Adipocyte (in vitro differentiated cells): ENCODE data around the gene ZSCAN32.

Experiments used
- DNase-seq: peaks from one replicate; pipeline ENCODE4 v3.0.0-alpha.2; 2015; ENCODE audit warnings: low read depth
- H3K27me3 ChIP-seq: replicated peaks from 2 replicates; pipeline ENCODE4 v1.7.0; 2013; ENCODE audit warnings: mild to moderate bottlenecking, low read length, moderate library complexity; ENCODE audit not compliant: control insufficient read depth, insufficient read depth
- H3K36me3 ChIP-seq: 2 replicates; pipeline ENCODE4 v1.7.0; 2013; ENCODE audit warnings: low read length, mild to moderate bottlenecking, moderate library complexity; ENCODE audit not compliant: control insufficient read depth, insufficient read depth, severe bottlenecking
- H3K4me1 ChIP-seq: 2 replicates; pipeline ENCODE4 v1.7.0; 2013; ENCODE audit warnings: mild to moderate bottlenecking, low read length, moderate library complexity; ENCODE audit not compliant: control insufficient read depth, insufficient read depth
- H3K4me3 ChIP-seq: 2 replicates; pipeline ENCODE4 v1.7.0; 2013; ENCODE audit warnings: mild to moderate bottlenecking, low read length, moderate library complexity
- H3K9ac ChIP-seq: 2 replicates; pipeline ENCODE4 v1.7.0; 2013; ENCODE audit warnings: mild to moderate bottlenecking, low read length, moderate library complexity
- H3K9me3 ChIP-seq: 2 replicates; pipeline ENCODE4 v1.7.0; 2013; ENCODE audit warnings: mild to moderate bottlenecking, low read length, moderate library complexity; ENCODE audit not compliant: control insufficient read depth

ZSCAN32 gene

DNA sequence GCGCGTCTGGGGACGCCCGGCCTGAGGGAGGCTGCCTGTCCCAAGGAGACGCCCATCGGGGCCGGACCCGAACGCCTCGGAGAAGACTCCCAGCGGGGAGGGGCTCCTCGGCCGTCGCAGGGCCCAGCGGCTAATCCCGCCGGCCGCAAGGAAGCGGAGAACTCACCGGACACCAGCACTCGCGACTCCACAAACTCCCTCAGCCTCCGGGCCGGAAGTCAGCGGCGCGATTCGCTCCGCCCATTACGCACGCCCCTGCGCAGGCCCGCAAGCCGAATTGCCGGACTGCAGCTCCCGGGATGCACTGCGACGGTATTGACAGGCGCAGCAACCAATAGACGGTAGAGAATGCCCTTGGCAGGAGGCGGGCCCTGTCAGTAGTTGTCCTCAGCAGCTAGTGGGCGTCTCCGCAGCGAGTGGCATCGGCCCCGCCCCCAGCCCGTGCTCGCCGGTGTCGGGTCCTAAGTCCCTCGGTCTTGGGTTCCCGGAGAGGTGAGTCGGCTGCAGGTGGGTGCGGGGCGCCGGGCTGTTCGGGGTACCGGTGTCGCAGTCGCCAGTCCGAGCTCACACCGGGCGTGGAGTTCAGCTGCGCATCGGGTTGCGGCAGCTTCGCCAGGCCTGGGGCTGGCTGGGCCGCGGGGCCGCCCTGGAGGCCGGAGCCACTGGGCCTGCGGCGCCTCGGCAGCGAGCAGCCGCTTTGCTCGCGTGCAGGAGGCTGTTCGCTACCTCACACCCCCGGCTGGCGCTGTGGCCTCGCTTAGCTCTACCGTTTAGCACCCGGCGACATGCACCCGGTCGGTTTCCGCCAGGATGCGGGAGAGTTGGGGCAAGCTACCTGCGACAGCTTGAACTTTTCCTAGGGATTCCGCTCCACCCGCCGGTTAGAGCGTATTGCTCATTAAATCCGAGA lies at the start of gene ZSCAN32, which contains the start of gene ZNF174:
Gene ZSCAN32 (minus strand): TSS at position 226 of the 910 bp plus-strand sequence. CDS start 3,447 bp downstream, outside the sequence.
Gene ZNF174 (plus strand): TSS at position 437 of the 910 bp plus-strand sequence. CDS start 790 bp downstream, outside the sequence.
- peak within 1 kb of the TSS; percentile 99 for H3K4me3 ChIP-seq
- peak; percentile 99 for DNase-seq

DNA sequence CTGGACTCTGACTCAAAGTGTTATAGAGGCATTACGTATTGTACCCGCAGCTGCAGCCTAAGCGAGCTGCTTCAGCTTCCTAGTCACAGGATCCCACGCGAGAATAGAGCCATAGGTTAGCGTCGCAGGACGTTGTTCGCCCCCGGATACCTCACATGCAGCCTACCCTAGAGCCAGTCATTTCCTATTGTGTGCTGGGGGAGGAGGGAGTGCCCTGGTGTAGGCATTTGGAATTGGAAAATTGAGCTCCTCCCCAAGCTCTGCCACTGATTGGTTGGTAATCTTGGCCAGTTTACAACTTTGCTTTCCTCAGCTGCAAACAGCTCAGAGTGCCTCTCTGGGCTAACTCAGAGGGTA lies 43.2 kb upstream of the ZSCAN32 start:
- Histone ChIP-seq H3K4me1 (peaks cover 10% of the 10 kb centered on the region), H3K4me3 (peak overlapping the region; percentile 93), H3K9me3 (no peaks in the 10 kb centered on the region), H3K36me3 (peaks cover 25% of the 10 kb centered on the region), H3K9ac (peak overlapping the region; percentile 91), H3K27me3 (no peaks in the 10 kb centered on the region)
- DNase-seq: peak; percentile 80

More for the DNA sequence above, at the start of gene ZSCAN32, which contains the start of gene ZNF174:
- H3K9me3 ChIP-seq: peaks cover 25% of the 10 kb centered on the region
- peak within 1 kb of the TSS; percentile 96 for H3K9ac ChIP-seq
- peaks cover 14% of the 10 kb centered on the region for H3K4me1 ChIP-seq
- H3K36me3 ChIP-seq: peaks cover 49% of the 10 kb centered on the region
- H3K27me3 ChIP-seq: no peaks in the 10 kb centered on the region

DNA sequence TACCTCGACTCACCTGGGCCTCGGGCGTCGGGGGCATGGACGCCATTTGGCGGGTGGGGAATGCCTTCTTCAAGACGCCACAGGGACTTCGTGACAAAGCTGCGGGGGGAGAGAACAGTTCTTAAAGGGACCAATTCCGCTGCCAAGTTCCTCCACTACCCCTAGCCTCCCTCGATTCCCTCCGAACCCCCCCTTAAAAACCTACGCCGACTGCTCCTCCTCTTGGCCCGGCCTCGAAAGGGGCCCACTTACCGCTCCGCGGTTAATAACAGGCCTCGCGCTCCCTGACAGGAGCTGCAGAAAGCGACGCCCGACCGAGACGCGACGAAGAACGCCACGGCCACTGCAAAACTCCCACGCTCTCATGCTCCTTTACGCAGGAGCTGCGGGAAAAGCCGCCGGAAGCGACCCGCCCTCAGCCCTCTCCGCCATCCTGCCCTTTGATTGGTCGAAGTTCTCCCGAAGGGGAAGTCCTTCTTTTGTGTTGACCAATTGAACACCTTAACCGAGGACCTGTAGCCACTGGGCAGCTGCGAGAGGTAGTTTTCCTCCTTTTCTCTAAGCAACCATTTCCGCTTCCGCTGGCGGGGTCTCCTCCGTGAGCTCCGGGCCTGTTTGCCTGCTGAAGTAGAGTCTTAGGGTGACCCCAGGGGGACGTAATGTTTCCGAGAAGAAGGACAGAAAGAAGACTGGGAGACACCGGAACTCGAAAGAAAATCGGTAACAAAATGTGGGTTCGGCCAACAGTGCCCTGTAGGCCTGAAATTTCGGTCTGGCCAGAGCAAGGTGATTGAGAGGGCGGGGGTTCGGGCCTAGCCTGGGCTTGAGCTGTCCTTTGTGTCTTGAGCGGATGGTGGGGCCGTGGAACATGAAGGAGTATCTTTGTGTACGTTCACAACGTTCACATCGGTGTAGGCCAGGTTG lies 42.6 kb upstream of the ZSCAN32 start, which contains the start of the genes NAA60 and ZNF597:
Gene NAA60 (plus strand): TSS at position 573 of the 924 bp plus-strand sequence. CDS start 32,548 bp downstream, outside the sequence.
Gene ZNF597 (minus strand): TSS at position 397 of the 924 bp plus-strand sequence. CDS start 351 bp downstream, at position 46.
- Histone ChIP-seq H3K4me3 (peak within 1 kb of the TSS; percentile 93), H3K36me3 (peaks cover 18% of the 10 kb centered on the region), H3K9ac (peak within 1 kb of the TSS; percentile 91), H3K27me3 (no peaks in the 10 kb centered on the region), H3K4me1 (peaks cover 10% of the 10 kb centered on the region), H3K9me3 (no peaks in the 10 kb centered on the region)
- DNase-seq: peak; percentile 92

- Histone ChIP-seq H3K4me1 (peaks cover 7% of the 10 kb centered on the region), H3K36me3 (peaks cover 38% of the 10 kb centered on the region), H3K27me3 (no peaks in the 10 kb centered on the region), H3K9ac (no peak overlapping the region), H3K9me3 (no peaks in the 10 kb centered on the region), H3K4me3 (no peak overlapping the region)
- no peak for DNase-seq
Observed at GRCh38 chr16:3439637-3440036, 38.8 kb upstream of the ZSCAN32 start.

- Histone ChIP-seq H3K27me3 (no peaks in the 10 kb centered on the region), H3K9me3 (peaks cover 4% of the 10 kb centered on the region), H3K4me1 (no peaks in the 10 kb centered on the region)
Observed at GRCh38 chr16:3434373-3434772, 33.6 kb upstream of the ZSCAN32 start.

DNA sequence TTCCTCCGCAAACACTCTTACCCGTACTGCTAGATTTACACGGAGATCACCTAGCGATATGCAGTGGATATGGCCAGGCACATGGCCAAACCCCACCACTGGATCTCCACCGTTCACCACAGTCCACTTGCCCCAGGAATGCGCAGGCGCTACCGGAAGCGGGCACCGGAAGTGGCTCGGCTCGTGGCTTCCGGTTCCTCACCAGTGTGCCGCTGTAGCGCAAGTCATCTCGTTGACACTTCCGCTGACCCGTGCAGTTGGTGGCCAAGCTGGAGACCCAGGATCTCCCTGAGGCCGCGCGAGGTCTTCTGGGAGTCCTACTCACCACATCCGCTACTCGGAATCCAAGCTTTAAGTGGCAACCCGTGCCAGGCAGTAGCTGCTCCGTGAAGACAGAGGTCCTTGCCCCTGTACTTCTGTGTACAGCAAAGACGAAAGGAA lies 31.0 kb upstream of the ZSCAN32 start:
- no peak overlapping the region for H3K9ac ChIP-seq
- no peaks in the 10 kb centered on the region for H3K4me1 ChIP-seq
- peaks cover 18% of the 10 kb centered on the region for H3K36me3 ChIP-seq
- H3K9me3 ChIP-seq: peaks cover 4% of the 10 kb centered on the region
- H3K27me3 ChIP-seq: no peaks in the 10 kb centered on the region
- DNase-seq: no peak
- peak overlapping the region; percentile 75 for H3K4me3 ChIP-seq

More at GRCh38 chr16:3434373-3434772, 33.6 kb upstream of the ZSCAN32 start:
- Histone ChIP-seq H3K4me3 (no peak overlapping the region), H3K36me3 (peaks cover 32% of the 10 kb centered on the region), H3K9ac (no peak overlapping the region)
- no peak for DNase-seq

DNA sequence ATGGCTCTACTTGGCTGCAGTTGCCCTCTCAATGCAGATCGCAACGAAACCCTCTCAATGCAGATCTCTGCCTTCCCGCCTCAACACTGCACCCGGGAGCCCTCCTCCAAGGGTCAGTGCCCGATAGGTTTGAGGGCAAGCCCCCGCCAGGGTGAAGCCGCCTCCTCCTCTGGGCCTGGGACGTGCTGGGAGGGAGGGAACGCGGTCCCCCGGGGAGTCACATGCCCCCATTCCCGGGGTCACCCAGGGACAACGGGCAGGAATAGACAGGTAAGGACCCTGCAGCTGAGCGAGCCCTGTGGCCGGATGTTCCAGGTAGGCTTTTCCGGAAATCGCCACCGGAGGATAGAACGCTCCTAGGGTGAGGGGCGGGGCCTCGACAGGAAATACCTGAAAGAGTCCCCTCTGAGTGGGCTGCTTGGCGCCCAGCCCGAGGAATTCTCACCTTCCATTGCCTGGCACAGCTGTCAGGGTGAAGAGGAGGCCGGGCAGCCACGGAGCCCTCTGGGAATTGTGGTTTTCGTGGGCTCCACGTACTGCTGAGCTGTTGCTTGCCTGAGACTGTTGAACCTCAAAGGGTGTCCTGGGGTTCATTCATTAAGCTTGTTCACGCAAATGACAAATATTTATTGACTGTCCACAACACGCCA lies 13.1 kb upstream of the ZSCAN32 start:
- no peaks in the 10 kb centered on the region for H3K4me1 ChIP-seq
- H3K4me3 ChIP-seq: no peak overlapping the region
- DNase-seq: no peak
- peaks cover 51% of the 10 kb centered on the region for H3K9me3 ChIP-seq
- no peaks in the 10 kb centered on the region for H3K27me3 ChIP-seq
- H3K9ac ChIP-seq: no peak overlapping the region
- peaks cover 19% of the 10 kb centered on the region for H3K36me3 ChIP-seq

GRCh38 chr16:3408561-3409197 lies 7.9 kb upstream of the ZSCAN32 start:
- peaks cover 70% of the 10 kb centered on the region for H3K36me3 ChIP-seq
- no peak for DNase-seq
- H3K4me1 ChIP-seq: no peaks in the 10 kb centered on the region
- H3K4me3 ChIP-seq: peak overlapping the region; percentile 77
- no peaks in the 10 kb centered on the region for H3K27me3 ChIP-seq
- no peak overlapping the region for H3K9ac ChIP-seq
- peaks cover 92% of the 10 kb centered on the region for H3K9me3 ChIP-seq

- Histone ChIP-seq H3K4me1 (peaks cover 11% of the 10 kb centered on the region), H3K36me3 (peaks cover 49% of the 10 kb centered on the region), H3K4me3 (peak overlapping the region; percentile 99), H3K27me3 (no peaks in the 10 kb centered on the region), H3K9ac (peak overlapping the region; percentile 96), H3K9me3 (peaks cover 34% of the 10 kb centered on the region)
- DNase-seq: peak; percentile 31
Observed at GRCh38 chr16:3401719-3402397, 1.1 kb upstream of the ZSCAN32 start.

DNA sequence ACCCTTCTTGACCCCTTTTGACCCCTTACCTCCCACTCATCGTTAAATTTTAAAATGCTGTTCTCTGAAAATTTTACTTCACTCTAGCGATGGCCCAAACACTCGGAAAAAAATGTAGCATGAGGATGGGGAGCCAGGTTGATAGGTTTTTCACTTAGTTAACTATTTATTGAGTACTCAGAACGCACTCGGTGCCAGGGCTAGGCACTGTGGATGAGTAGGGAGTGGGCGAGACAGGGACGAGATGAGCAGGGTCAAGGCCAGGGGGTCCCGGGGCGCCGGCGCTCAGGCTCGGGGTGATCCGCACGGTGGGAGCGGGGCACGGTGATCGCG lies 392 bp downstream of the ZSCAN32 start:
- H3K4me1 ChIP-seq: peaks cover 14% of the 10 kb centered on the region
- peak overlapping the region; percentile 99 for H3K4me3 ChIP-seq
- no peaks in the 10 kb centered on the region for H3K27me3 ChIP-seq
- DNase-seq: no peak
- H3K9ac ChIP-seq: peak overlapping the region; percentile 96
- H3K36me3 ChIP-seq: peaks cover 49% of the 10 kb centered on the region
- peaks cover 19% of the 10 kb centered on the region for H3K9me3 ChIP-seq
